ENCODE measurements around the gene ANO3.

ANO3 gene

DNA sequence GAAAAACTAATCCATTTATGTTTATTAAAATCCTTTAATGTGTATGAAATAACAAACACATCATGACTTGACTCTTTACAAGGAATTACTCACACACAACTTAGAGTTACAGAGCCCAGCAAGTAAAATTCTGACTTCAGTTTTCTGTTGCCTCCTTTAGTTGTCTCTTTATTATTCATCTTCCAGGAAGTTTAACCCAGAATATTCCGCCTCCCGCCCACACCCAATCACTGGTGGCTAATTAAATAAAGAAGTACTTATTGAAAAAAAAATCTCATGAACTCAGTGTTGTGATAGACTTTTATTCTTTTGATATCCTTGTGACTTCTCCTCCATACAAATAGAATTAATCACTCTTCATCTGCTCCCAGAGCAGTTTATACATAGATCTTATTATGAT is 178.2 kb downstream of the ANO3 start:
- DNase-seq: no peak

DNA sequence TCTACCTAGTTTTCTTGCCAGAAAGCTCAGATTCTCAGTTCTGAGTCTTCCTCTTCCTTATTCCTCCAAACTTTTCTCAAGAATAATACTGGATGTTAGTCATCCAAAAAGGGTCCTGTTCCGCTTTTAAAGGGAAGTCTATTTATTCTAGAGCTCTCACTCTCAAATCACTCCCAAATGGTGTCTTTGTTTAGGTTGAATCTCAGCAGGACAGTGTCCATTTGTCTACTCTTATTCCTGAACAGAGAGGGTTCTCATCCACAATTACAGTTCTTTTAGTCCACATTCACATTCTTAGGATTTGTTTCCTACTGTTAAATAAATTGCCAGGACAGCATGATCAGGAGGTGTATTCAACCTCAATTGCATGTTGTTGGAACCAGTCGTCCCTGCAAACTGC is 178.8 kb downstream of the ANO3 start:
- no peak for DNase-seq

DNA sequence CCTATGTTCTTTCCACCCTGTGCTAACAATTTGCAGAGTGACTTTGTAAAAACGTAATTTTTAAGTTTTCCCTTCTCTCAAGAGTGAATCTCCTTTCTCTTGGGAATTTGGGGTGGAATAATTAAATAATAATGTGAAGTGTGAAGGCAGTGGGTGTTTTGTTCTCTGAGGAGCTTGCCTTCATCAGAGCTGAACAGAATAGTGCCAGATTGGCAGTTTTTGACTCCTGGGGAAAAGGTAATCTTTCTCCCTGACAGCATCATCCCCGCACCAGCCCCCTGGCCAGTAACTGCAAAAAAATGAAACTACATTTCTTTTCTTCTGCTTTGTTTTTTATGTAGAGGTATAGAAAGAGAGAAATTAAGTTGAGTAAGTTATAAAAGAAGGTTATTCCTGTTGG is 180.3 kb downstream of the ANO3 start:
- no peak for DNase-seq

DNA sequence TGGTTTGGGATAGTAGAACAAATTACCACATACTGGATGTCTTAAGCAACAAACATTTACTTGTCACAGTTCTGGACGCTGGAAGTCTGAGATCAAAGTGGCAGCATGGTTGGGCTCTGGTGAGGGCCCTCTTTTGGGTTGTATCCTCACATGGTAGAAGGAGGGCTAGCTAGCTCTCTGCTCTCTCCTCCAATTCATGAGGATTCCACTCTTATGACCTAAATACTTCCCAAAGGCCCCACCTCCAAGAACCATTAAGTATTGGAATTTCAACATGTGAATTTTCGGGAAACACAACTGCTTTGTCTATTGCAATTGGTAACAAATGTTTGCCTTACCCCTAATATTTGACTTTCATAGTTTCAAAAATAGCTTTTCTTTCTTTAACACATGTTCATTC is 187.5 kb downstream of the ANO3 start:
- no peak for DNase-seq

DNA sequence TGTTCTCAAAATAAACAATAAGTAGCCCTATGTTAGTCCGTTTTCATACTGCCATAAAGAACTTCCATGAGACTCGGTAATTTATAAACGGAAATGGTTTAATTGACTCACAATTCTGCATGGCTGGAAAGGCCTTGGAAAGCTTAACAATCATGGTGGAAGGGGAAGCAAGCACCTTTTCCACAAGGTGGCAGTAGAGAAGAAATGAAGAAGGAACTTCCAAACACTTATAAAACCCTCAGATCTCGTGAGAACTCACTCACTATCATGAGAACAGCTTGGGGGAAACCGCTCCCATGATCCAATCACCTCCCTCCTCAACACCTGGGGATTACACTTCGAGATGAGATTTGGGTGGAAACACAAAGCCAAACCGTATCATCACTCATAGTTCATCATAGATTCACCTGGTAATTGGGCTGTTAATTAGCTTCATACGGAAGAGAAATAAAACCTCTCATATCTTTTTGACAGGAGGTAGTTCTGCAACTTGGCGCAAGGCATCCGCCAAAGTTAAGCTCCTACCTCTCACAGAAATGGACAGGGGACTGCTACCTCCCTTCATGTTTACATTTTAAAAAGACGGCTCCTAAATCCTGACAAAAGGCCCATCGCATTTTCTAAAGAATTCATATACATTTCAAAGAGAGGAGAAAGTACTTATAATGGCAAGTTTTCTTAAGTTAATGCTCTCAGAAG is 191.1 kb downstream of the ANO3 start:
- no peak for DNase-seq

DNA sequence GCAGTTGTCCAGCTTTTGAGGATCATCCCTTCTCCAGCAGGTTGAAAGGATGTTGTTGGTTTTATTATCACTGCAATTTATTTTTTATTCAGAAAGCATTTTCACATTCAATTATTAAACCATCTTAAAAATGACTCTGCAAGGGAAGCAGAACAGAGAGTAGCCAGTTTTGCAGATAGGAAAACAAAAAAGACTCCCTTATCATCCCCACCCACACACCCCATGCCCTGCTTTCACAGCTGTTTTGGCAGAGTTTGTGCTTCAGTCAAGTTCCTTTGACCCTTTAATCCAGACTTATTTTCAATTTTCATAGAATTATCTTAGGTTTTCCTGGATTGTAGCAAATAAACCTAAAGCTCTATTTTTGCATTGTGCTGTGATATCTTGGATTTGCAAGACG is 195.8 kb downstream of the ANO3 start:
- DNase-seq: no peak

DNA sequence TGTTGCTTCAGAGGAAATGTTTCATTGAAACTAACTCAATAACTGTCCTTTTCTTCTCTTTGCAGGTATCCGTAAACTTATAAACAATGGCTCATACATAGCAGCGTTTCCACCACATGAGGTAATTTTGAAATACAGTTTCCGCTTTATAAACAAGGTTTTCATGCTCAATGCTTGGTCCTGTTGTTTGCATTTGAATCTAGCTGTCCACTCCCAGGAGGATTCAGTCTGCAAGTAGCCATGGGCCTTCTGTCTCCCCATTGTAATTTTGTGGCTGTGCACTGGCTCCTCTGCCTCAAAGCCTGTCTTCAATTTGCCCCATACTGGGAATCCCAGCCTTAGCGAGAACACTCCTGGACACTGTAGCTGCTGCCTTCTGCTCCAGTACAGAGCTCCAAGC is 205.4 kb downstream of the ANO3 start:
- no peak for DNase-seq

DNA sequence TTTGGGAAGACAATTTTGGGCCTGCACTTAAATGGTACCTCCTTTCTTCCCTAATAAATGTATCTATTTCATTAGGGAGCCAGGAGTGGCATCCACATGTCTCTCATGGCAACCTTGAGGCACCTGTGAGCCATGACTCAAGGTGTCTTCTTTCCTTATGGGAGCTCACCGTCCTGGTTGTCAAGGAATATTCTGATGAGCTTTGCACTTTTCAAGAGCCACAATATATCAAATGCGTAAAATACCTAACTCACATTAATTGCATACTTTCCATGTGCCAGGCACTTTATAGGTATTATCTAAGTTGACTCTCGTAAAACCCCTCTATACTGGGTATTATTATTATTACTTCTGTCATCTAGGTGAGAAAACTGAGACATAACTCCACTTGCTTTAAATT is 207.6 kb downstream of the ANO3 start:
- no peak for DNase-seq

DNA sequence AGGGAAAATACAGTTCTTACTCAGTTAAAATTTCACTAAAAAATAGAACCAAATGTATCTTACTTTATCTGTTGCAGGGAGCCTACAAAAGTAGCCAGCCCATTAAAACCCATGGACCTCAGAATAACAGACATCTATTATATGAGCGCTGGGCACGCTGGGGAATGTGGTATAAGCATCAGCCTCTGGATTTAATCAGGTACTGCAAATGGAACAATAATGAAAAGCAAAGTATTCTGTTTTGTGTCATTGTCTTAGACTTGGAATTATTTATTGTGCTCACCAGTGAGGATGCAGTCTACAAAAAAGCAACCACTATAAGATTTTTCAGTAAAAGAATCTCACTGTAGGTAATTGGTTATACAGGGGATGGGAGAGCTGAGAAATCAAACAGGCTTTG is 209.9 kb downstream of the ANO3 start:
- DNase-seq: no peak

DNA sequence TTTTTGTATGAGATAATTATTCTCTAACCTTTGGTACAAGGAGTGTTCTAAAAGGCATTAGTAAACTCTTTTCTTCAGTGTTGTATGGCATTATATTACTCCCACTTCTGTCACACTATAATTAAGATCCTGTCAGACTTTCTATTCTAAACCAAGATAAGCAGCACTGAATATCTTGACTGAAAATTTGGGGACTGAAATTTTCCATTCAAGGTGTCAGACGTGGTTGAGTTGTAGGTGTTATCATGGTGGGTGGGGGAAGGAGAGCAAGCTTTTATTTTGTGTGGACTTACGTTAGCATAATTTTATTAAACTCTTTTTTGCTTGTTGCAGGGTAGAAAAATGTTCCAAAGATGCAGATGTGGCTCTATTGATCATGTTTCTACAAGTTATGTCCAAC is 217.2 kb downstream of the ANO3 start:
- no peak for DNase-seq

DNA sequence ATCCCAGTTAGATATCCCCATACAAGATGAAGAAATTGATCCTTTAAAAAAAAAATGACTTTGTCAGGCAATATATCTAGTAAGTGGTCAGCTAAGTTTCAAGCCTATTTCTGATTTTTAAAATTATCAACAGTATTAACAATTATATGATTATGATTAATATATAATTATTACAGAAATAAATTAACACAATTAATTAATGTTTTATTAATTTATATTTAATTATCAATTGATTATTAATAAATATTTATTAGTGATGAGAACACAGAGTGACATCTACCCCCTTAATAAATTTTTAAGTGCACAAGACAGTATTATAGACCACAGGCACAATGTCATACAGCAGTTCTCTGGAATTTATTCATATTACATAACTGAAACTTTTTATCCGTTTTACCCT is 218.1 kb downstream of the ANO3 start:
- DNase-seq: no peak

DNA sequence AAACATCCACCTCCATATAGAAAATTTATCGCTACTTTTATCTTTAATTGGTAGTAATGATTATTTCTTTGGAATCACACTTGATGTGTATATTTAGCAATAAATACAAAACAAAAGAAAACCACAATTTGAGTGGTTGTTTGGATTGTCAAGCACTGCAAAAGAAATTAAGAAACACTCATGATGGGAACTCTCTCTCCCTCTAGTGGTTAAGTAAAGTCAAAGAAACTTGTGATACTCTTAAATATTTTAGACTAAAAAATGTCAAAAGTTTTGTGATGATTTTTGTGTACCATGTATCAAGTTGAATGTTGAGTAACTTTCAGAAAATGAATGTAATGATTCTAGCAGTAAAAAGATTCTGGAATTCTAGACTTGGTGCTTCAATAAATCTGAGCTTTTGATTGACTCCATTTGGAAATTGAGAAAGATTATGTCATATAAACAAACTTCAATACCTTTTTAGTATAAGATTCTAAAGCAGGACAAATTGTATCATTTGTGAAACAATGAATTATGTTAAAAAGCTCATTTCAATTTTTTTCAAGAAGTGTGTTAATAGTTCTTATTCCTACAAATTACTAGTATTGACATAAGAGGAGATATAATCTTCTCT is 219.4 kb downstream of the ANO3 start:
- no peak for DNase-seq

DNA sequence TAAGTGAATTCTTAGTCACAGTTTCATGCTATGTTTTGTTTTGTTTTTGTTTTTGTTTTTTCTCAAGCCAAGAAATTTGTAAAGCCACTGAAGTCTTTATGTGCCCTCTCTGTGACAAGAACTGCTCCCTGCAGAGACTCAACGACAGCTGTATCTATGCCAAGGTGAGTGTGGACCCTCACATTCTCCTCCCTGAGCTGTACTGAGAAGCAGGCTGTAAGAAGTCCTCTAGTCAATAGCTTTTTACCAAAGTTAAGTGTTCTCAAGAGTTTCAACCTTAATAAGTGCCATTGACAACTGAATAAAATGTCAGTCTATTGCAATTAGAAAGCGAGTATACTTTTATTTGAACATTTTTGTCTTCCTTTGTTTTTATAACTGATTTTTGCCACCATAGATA is 221.3 kb downstream of the ANO3 start:
- DNase-seq: no peak

DNA sequence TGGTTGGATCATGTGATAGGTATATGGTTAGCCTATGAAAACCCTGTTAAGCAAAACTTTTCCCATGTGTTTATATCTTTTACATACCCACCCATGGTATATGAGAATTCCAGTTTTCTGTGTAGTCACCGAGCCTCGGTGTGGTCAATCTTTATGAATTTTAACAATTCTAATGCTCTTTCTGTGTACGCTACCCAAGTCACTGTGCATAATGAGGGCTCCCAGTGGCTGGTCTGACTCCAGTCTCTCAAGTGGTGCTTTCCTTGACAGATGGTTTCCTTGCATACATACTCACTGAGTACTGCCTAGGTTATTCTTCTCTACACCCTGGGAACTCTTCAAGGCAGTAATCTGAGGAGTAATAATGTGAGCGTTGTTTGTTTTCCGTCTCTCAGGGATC is 222.5 kb downstream of the ANO3 start:
- DNase-seq: peak; percentile 39

DNA sequence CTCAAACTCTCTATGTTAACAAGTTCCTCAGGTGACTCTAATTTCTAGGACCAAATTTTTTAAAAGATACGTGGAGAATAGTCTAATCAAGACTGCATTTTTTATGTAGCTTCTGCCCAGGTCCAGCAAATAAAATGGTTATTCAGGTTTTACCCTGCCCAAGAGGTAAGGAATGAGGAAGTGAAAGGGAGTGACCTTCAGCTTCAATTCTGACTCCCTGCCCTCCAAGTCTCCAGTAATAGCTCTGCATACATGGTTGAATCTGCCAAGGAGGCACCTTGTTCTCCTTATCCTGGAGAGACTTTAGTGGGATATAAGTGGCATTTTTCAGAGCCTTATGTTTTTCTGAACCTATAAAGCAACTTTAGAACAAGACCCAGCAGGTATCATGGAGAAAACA is 224.7 kb downstream of the ANO3 start:
- DNase-seq: no peak

DNA sequence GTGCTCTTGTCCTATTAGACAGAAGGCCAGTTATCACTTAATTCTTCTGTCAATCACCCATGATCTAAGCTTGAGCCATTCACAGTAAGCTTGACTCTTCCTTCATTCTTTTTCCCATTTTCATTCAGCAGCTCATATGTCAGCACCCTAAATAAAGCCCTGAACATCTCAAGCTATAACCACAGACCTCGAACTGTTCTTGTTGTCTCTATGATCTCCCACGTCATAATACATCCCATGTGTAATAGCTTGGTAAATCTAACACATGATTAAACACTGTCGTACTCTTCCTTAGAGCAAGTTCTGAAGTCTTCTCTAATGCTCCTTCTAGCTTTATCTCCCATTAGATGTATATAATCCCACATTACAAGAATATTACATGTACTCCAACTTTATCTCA is 225.7 kb downstream of the ANO3 start:
- DNase-seq: no peak

DNA sequence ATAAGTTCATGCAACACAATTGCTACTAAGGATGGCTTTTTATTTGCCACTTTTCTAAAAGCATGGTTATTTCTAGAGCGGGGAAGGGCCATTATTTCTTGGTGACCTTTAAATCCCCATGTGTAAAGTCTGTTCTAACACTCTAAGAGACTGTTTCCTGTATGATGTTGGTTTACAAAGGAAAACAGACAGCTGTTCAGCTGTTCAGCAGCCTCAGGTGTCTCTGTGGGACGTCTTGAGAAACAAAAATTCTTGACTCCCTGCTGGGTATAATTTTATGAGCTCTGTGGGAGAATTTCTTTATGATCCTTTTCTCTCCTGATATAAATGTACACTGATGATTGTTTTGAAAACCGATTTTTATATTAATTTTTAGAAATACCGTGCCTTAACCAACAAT is 226.3 kb downstream of the ANO3 start:
- no peak for DNase-seq

DNA sequence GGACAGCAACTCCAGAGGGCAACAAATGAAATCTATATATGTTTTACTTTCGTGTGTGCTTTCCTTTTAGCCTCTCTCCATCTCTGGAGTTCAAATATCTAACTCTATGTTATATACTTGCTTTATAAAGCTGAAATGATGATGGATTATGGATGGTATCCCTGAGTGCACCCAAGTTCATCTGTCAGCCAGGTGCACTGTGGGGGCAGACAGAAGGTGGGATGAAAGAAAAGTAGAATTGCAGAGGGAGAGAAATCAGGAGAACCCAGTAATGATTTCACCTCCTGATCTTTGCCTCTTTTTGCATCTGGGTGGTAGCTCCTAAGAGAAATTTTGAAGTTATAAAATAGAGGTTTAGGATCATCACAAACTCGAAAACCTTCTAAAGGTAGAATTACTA is 237.7 kb downstream of the ANO3 start:
- DNase-seq: no peak

DNA sequence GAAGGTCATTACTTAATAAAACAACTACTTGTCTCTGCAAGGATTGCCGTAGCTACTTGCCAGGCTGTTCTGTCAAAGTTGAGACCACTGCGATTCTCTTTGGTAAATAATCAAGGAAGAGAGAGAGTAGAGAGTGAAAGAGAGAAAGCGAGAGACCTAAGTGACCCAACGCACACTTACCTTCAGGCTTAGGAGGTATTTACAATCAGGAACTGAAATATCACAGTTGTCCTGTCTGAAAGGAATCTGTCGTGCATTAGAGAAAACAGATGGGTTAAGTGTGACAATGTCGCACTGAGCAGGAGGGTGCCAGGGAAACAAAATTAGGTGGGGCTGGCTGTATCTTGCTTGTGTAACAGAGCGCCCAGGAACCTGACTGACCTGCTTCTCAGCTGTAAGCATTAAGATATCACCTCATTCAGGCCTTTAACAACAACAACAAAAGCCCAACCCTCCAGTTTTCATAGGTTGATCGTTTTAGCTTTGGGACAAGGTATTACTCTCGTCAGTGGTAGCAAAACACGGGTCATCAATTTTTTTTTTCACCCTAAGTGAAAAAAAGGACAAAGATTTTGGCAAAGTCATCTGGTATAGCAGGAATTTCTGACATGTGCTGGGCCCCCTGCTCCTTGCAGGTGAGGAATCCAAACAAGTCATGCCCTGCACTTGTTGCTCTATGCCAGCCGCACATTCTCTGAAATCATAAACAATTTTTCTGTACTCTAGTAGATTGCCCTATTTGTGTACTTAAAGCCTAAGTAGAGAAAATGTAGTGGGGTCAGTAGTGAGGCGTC is 240.1 kb downstream of the ANO3 start, which contains the start of gene MUC15:
Gene MUC15, minus strand, starts transcription at position 403 of the 794 bp plus-strand sequence. CDS start 5,169 bp downstream, outside the sequence.
- DNase-seq: no peak

DNA sequence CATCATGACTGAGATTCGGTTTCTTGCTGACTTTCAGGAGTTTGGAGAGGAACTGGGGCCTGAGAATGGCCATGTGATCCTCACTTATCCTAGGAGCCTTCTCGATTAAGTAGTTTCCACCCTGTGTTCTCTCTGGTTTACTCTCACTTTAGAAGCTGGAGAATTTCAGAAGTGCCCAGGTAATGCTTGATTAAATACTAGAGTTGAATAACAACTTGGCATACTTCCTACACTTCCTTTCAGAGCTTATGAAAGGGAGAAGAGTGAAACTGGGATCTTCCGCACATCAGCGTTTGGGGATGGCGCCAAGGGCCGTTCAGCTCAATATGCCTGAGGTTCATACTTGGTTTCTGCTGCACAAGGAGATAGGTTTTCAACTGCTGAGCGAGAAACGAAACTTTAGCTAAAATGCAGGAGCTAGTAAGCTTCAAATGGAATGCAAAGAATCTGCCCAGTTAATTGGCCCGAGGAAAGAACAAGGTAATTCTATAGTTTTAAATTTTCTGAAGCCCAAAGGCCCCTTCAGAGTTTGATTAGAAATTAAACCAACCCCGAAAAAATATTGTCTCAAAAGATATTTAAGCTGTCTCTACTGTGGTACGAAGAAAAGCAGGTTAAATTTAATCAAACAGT is 241.0 kb downstream of the ANO3 start:
- no peak for DNase-seq

DNA sequence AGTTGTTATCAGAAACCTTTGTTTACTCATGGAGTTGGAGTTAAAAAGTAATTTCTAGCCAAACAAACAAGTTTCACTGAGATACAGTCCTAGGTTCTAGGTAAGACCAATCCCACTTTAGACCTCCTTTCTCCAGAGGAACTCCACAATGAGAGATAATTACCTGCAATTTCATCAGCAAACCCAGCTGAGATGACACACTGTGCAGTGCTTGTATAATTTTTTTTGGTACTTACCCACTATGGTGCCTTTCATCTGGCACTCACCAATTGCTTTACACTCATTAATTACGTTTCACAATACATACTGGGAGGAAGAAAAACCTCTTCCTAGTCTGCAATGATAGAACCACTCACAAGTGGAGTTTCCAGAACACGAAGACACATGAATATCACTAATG is 242.0 kb downstream of the ANO3 start:
- no peak for DNase-seq

DNA sequence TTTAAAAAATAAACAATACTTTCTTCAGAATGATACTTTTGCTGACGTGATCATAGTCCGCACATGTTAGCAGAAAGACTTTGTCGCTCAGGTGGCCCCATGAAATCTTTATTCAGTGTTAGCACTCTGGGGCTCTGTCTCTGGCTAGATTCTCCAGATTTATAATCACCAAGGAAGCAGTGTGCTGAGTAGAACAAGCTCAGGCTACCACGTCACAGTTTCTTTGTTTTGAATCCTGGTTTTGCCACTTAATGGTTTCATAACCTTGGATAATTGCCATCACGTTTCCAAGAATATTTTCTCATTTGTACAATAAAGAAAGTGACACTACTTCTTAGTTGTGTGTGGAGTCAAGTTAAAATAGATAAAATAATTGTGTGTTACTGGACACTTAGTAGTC is 244.0 kb downstream of the ANO3 start:
- DNase-seq: no peak

DNA sequence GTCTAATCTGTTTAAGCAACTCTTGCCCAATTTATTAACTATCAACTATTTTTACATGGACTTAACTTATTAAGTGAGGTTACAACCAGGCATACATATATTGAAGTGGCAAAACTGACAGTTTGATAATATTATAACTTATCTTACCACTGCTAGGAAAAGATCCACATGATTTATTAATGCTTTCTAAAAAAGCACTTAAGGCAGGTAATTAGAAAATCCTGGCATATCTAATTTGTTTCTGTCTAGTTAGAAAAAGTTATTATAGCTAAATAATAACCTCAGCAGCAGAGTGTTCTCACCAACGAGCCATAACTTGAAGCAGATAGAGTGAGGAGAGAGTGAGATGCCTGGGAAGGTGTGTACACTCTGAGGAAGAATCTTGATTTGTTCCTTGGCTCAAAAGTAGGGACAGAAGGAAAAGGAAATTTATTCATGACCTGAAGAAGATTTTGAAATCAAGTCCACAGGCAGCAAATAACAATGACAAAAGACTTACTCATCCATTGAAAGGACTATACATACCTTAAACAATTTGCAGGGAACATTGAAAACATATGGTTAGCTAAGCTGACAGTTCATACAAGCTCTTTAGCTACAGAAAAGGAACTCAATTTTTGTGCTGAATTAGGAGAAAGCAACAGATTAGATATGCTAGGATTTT is 247.2 kb downstream of the ANO3 start:
- no peak for DNase-seq

All from NCI-H524 treated with DMSO at 0.1 percent for 48 hours (cell line).